PFSK-1 (cell line): ENCODE results near the gene SRRD.

Source experiments
- POLR2AphosphoS5 ChIP-seq: IDR thresholded peaks from 2 replicates; pipeline ENCODE4 v1.6.1; 2012; ENCODE audit warnings: low read depth, mild to moderate bottlenecking, control low read depth, low read length, moderate library complexity
- SIN3A ChIP-seq: IDR thresholded peaks from 2 replicates; pipeline ENCODE4 v1.6.1; 2012; ENCODE audit warnings: mild to moderate bottlenecking, low read length, moderate library complexity, borderline replicate concordance; ENCODE audit not compliant: insufficient read depth
- TAF1 ChIP-seq: IDR thresholded peaks from 2 replicates; pipeline ENCODE4 v1.6.1; 2012; ENCODE audit warnings: low read length, control low read depth, borderline replicate concordance; ENCODE audit not compliant: insufficient read depth

- TF ChIP-seq TAF1 (no peak), POLR2AphosphoS5 (no peak), SIN3A (no peak)
Observed at GRCh38 chr22:26489447-26490036, 5.9 kb downstream of the SRRD start.
